Adrenal gland (tissue), 5 donors: ENCODE results near the gene ABHD17A.
A peak's percentile ranks its signal among the peaks of the same experiment; 100 is the strongest.

ENCODE experiments used
- POLR2A ChIP-seq, 2 donors: fragments of 450-650 bp; IDR thresholded peaks; one replicate each; pipeline ENCODE4 v1.6.1; 2017; ENCODE audit warnings: antibody characterized with exemption in 2 of 2, mild to moderate bottlenecking in 2 of 2, moderate library complexity in 1 of 2
- TF ChIP-seq, protein P1 (sequence below), 6 experiments: fragments of 450-650 bp in 4 of 6; fragments of 200-600 bp in 2 of 6; sonication (generic) in 1 of 6; IDR thresholded peaks; 1 replicate in 5 of 6; 2 replicates in 1 of 6; pipeline versions ENCODE4 v1.5.1 to v1.8.0; 2016 to 2021; ENCODE audit warnings: antibody characterized with exemption in 6 of 6, mild to moderate bottlenecking in 2 of 6, moderate library complexity in 1 of 6
- donor health status: DM: no; HTN: no; CAD: no.

GRCh38 chr19:1837625-1838105 lies 47.6 kb downstream of the ABHD17A start:
- TF ChIP-seq POLR2A (IDR thresholded peaks at IDR 0.05), result peak in 1 of 2 donors; percentile 32
- TF ChIP-seq, protein P1, sequence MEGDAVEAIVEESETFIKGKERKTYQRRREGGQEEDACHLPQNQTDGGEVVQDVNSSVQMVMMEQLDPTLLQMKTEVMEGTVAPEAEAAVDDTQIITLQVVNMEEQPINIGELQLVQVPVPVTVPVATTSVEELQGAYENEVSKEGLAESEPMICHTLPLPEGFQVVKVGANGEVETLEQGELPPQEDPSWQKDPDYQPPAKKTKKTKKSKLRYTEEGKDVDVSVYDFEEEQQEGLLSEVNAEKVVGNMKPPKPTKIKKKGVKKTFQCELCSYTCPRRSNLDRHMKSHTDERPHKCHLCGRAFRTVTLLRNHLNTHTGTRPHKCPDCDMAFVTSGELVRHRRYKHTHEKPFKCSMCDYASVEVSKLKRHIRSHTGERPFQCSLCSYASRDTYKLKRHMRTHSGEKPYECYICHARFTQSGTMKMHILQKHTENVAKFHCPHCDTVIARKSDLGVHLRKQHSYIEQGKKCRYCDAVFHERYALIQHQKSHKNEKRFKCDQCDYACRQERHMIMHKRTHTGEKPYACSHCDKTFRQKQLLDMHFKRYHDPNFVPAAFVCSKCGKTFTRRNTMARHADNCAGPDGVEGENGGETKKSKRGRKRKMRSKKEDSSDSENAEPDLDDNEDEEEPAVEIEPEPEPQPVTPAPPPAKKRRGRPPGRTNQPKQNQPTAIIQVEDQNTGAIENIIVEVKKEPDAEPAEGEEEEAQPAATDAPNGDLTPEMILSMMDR (IDR thresholded peaks at IDR 0.05), result peak; percentile 87 to 96 (median 91)
